ENCODE results near the gene RASA3.
A peak's percentile ranks its signal among the peaks of the same experiment; 100 is the strongest.
"Not testable (repeated sequence)": the region's sequence is repeated elsewhere in the genome, so short reads cannot be mapped to it uniquely, and the experiment has no call there.

Gene RASA3

GRCh38 chr13:114027826-114028225, 104.6 kb downstream of the RASA3 start:
- no peak for DNase-seq

- no peak for DNase-seq
Observed at GRCh38 chr13:114027046-114027715, 105.2 kb downstream of the RASA3 start.

GRCh38 chr13:114026481-114026880, 105.9 kb downstream of the RASA3 start:
- no peak for DNase-seq

GRCh38 chr13:114025714-114026431, 106.5 kb downstream of the RASA3 start:
- no peak for DNase-seq

- DNase-seq, result no peak
Observed at GRCh38 chr13:114025405-114025713, 107.1 kb downstream of the RASA3 start.

- DNase-seq, result no peak
Observed at GRCh38 chr13:114024603-114025404, 107.6 kb downstream of the RASA3 start.

- DNase-seq, result no peak
Observed at GRCh38 chr13:114023716-114024602, 108.5 kb downstream of the RASA3 start.

- no peak for DNase-seq
Observed at GRCh38 chr13:114022876-114023275, 109.5 kb downstream of the RASA3 start.

- DNase-seq, result no peak
Observed at GRCh38 chr13:114022309-114022669, 110.1 kb downstream of the RASA3 start.

GRCh38 chr13:114021464-114022308, 110.7 kb downstream of the RASA3 start:
- DNase-seq, result no peak

- no peak for DNase-seq
Observed at GRCh38 chr13:114020750-114021463, 111.5 kb downstream of the RASA3 start.

- not testable (repeated sequence) for DNase-seq
Observed at GRCh38 chr13:114020134-114020533, 112.3 kb downstream of the RASA3 start.

- peak; percentile 26 to 47 (median 30) for DNase-seq
Observed at GRCh38 chr13:114019367-114019766, 113.1 kb downstream of the RASA3 start.

- DNase-seq, result no peak
Observed at GRCh38 chr13:114018461-114019055, 113.9 kb downstream of the RASA3 start.

GRCh38 chr13:114017966-114018365, 114.5 kb downstream of the RASA3 start:
- no peak for DNase-seq

GRCh38 chr13:114017028-114017630, 115.3 kb downstream of the RASA3 start:
- no peak for DNase-seq

- no peak for DNase-seq
Observed at GRCh38 chr13:114016321-114017027, 115.9 kb downstream of the RASA3 start.

- DNase-seq, result no peak
Observed at GRCh38 chr13:114015969-114016295, 116.5 kb downstream of the RASA3 start.

- DNase-seq, result no peak
Observed at GRCh38 chr13:114015111-114015968, 117.1 kb downstream of the RASA3 start.
